HUES6 (cell line): ENCODE measurements around the gene AZI2.

Experiments
- H3K27ac ChIP-seq: 2 replicates; pipeline ENCODE4 v1.7.0; 2013; ENCODE audit warnings: low read depth, mild to moderate bottlenecking, low read length, inconsistent platforms
- H3K27me3 ChIP-seq: 2 replicates; pipeline ENCODE4 v1.6.1; 2013; ENCODE audit warnings: low read length; ENCODE audit not compliant: control insufficient read depth, insufficient read depth
- H3K36me3 ChIP-seq: 2 replicates; pipeline ENCODE4 v1.6.1; 2013; ENCODE audit warnings: low read length; ENCODE audit not compliant: control insufficient read depth, insufficient read depth
- H3K4me1 ChIP-seq: 2 replicates; pipeline ENCODE4 v1.6.1; 2013; ENCODE audit warnings: low read length; ENCODE audit not compliant: control insufficient read depth, insufficient read depth
- H3K4me3 ChIP-seq: 2 replicates; pipeline ENCODE4 v1.5.1; 2013; ENCODE audit warnings: low read depth, low read length
- H3K9ac ChIP-seq: one replicate; pipeline ENCODE4 v1.6.1; 2013; ENCODE audit warnings: mild to moderate bottlenecking, low read length
- H3K9me3 ChIP-seq: 2 replicates; pipeline ENCODE4 v1.6.1; 2013; ENCODE audit warnings: low read depth, low read length; ENCODE audit not compliant: control insufficient read depth, insufficient read depth

Gene AZI2

GRCh38 chr3:28279770-28280169, 68.9 kb downstream of the AZI2 start:
- Histone ChIP-seq H3K9me3 (no peaks in the 10 kb centered on the region), H3K27me3 (no peaks in the 10 kb centered on the region)

GRCh38 chr3:28278918-28279317, 69.7 kb downstream of the AZI2 start:
- Histone ChIP-seq H3K9me3 (no peaks in the 10 kb centered on the region; the same call in 1 of the 2 replicates), H3K27me3 (no peaks in the 10 kb centered on the region), H3K27ac (no peak overlapping the region), H3K9ac (no peak overlapping the region), H3K4me3 (no peak overlapping the region), H3K36me3 (peaks cover 7% of the 10 kb centered on the region; the same call in 1 of the 2 replicates), H3K4me1 (no peaks in the 10 kb centered on the region)

More at GRCh38 chr3:28279770-28280169, 68.9 kb downstream of the AZI2 start:
- Histone ChIP-seq H3K4me3 (no peak overlapping the region), H3K9ac (no peak overlapping the region), H3K36me3 (peaks cover 7% of the 10 kb centered on the region; the same call in 1 of the 2 replicates), H3K4me1 (no peaks in the 10 kb centered on the region), H3K27ac (no peak overlapping the region)

- Histone ChIP-seq H3K9ac (no peak overlapping the region), H3K4me3 (no peak overlapping the region), H3K4me1 (no peaks in the 10 kb centered on the region), H3K36me3 (peaks cover 17% of the 10 kb centered on the region; the same call in 1 of the 2 replicates), H3K27ac (no peak overlapping the region), H3K27me3 (no peaks in the 10 kb centered on the region), H3K9me3 (peaks cover 17% of the 10 kb centered on the region)
Observed at GRCh38 chr3:28273837-28274236, 74.8 kb downstream of the AZI2 start.
